Psoas muscle (tissue), 8 donors: Measurements from ENCODE around the gene ABCG1. TPM values are rescaled to one million over a fixed set of nuclear protein-coding genes. Genes with fewer than 3 reads are reported as not detected.

Source experiments
- ATAC-seq, 4 donors: fragments of 200-7000 bp; cut with Tn5 transposase; one replicate each; pipeline ENCODE4 v1.9.1; 2020; ENCODE audit warnings: moderate library complexity in 3 of 4, mild to moderate bottlenecking in 2 of 4
- DNase-seq, 2 donors: peaks; one replicate each; pipeline ENCODE4 v3.0.0-alpha.2; 2020
- H3K27ac ChIP-seq: fragments of 200-600 bp; one replicate; pipeline ENCODE4 v1.8.0; 2022
- H3K27me3 ChIP-seq, 3 donors: fragments of 200-600 bp in 1 of 3; one replicate each; pipeline versions ENCODE4 v1.6.1 to v1.8.0; 2013 to 2022; ENCODE audit warnings: low read length in 2 of 3, mild to moderate bottlenecking in 2 of 3, moderate library complexity in 1 of 3; ENCODE audit not compliant: insufficient read depth in 3 of 3
- H3K36me3 ChIP-seq, 2 donors: fragments of 200-600 bp in 1 of 2; one replicate each; pipeline versions ENCODE4 v1.6.1 to v1.8.0; 2013 to 2022; ENCODE audit warnings: low read depth in 1 of 2, mild to moderate bottlenecking in 1 of 2, moderate library complexity in 1 of 2; ENCODE audit not compliant: insufficient read depth in 1 of 2
- H3K4me1 ChIP-seq: fragments of 200-600 bp; one replicate; pipeline ENCODE4 v1.8.0; 2022
- H3K4me3 ChIP-seq: fragments of 200-600 bp; one replicate; pipeline ENCODE4 v1.8.0; 2022; ENCODE audit warnings: mild to moderate bottlenecking
- H3K9me3 ChIP-seq: fragments of 200-600 bp; one replicate; pipeline ENCODE4 v1.8.0; 2022
- CTCF ChIP-seq: fragments of 200-600 bp; IDR thresholded peaks from one replicate; pipeline ENCODE4 v1.8.0; 2022; ENCODE audit warnings: antibody characterized with exemption
- WGBS, 3 donors: extraction: QIAGEN DNeasy Blood & Tissue Kit; methylation state at CpG; one replicate each; pipeline versions ENCODE4 v1.1.6 to v1.1.7; 2013; 5-methylcytosine and 5-hydroxymethylcytosine counted together
- intact Hi-C, 2 donors: fragments of 100-400 bp; cut with DNase I; formaldehyde crosslinking; loops; one replicate each; pipeline versions ENCODE4 v1.11.0 to v1.14.2; 2022
- polyA plus RNA-seq, 3 donors: library from polyadenylated mRNA; stranded (reverse); fragments of 200-250 nt; gene quantifications; one replicate each; pipeline ENCODE4 v1.2.3, GENCODE V29; 2013
- total RNA-seq, 4 donors: library from RNA; stranded (reverse); fragmentation: NEBNext Ultra II Directional in 2 of 4; extraction: Animal tissue kit (Norgen Biotek cat#: 25700) in 2 of 4; gene quantifications; one replicate each; pipeline versions ENCODE4 v1.2.1 to v1.2.4, GENCODE V29; 2021 to 2023
- donor health status: healthy with polysubstance abuse.
- donor health status: DM: no; HTN: no; CAD: no; lungs with moderate emphysema.
- donor health status: Bipolar disorder and iron deficiency.
- donor health status: healthy.
- donor health status: DM: yes; HTN: yes; CAD: no.
- donor health status: DM: no; HTN: no; CAD: no.
- donor health status: DM: no; HTN: no; CAD: no.
- donor health status: DM: yes; HTN: yes; CAD: no.

The ABCG1 gene
- total and polyA plus RNA-seq, 7 donors: 2.9 to 35.8 (median 4.4) TPM

- H3K9me3 ChIP-seq: no peaks in the 10 kb centered on the region
- 51 to 66% (median 60%) methylated on average over 21 of the region's 21 CpGs for WGBS, 3 donors
- no peak overlapping the region for H3K27ac ChIP-seq
- no peak for ATAC-seq
- no peaks in the 10 kb centered on the region for H3K4me1 ChIP-seq
- DNase-seq: no peak
- no peak for TF ChIP-seq CTCF
- H3K36me3 ChIP-seq: no peaks in the 10 kb centered on the region
- peaks cover 0 to 2% (median 0%) of the 10 kb centered on the region in 3 donors for H3K27me3 ChIP-seq
- H3K4me3 ChIP-seq: no peak overlapping the region
- intact Hi-C loops: no loop called here
Observed at GRCh38 chr21:42191696-42192595, 27.0 kb upstream of the ABCG1 start.

- WGBS, 3 donors: 78 to 83% (median 81%) methylated on average over 9 of the region's 9 CpGs
- no peak for TF ChIP-seq CTCF
Observed at GRCh38 chr21:42193131-42193671, 25.7 kb upstream of the ABCG1 start.

GRCh38 chr21:42193721-42194120 is 25.2 kb upstream of the ABCG1 start:
- no peaks in the 10 kb centered on the region for H3K9me3 ChIP-seq
- no peaks in the 10 kb centered on the region for H3K4me1 ChIP-seq
- intact Hi-C loops: no loop called here
- no peak for DNase-seq
- H3K36me3 ChIP-seq: no peaks in the 10 kb centered on the region
- WGBS, 3 donors: 81 to 89% (median 87%) methylated on average over 6 of the region's 6 CpGs
- no peak overlapping the region for H3K27ac ChIP-seq
- H3K4me3 ChIP-seq: no peak overlapping the region
- TF ChIP-seq CTCF: no peak
- ATAC-seq: no peak
- peaks cover 0 to 2% (median 0%) of the 10 kb centered on the region in 3 donors for H3K27me3 ChIP-seq

More at GRCh38 chr21:42193131-42193671, 25.7 kb upstream of the ABCG1 start:
- no peak for ATAC-seq
- DNase-seq: no peak
- Histone ChIP-seq H3K4me3 (no peak overlapping the region), H3K9me3 (no peaks in the 10 kb centered on the region), H3K36me3 (no peaks in the 10 kb centered on the region), H3K27ac (no peak overlapping the region), H3K27me3 (peaks cover 0 to 2% (median 0%) of the 10 kb centered on the region in 3 donors), H3K4me1 (no peaks in the 10 kb centered on the region)
- intact Hi-C loops: no loop called here

- H3K4me3 ChIP-seq: no peak overlapping the region
- ATAC-seq (no peak), DNase-seq (no peak)
- H3K36me3 ChIP-seq: no peaks in the 10 kb centered on the region
- no peaks in the 10 kb centered on the region for H3K4me1 ChIP-seq
- peaks cover 0 to 2% (median 0%) of the 10 kb centered on the region in 3 donors for H3K27me3 ChIP-seq
- TF ChIP-seq CTCF: no peak
- intact Hi-C loops: no loop called here
- H3K9me3 ChIP-seq: no peaks in the 10 kb centered on the region
- H3K27ac ChIP-seq: no peak overlapping the region
- WGBS, 3 donors: 71 to 82% (median 72%) methylated on average over 9 of the region's 9 CpGs
Observed at GRCh38 chr21:42194863-42195262, 24.1 kb upstream of the ABCG1 start.
